ENCODE results near the gene SENP6. TPM values are rescaled to one million over a fixed set of nuclear protein-coding genes. Genes with fewer than 3 reads are reported as not detected.

SENP6 gene
- 61.3 TPM for polyA plus RNA-seq (2013, experiment 1 of 2)
- 60.1 TPM for polyA plus RNA-seq (2013, experiment 2 of 2)

GRCh38 chr6:75601304-75602245 is at the start of gene SENP6:
Gene SENP6, plus strand, starts transcription at chr6:75601880. Its CDS starts 645 bp downstream, at chr6:75602525.
- no CpG with 5 or more reads among the region's 76 CpGs for WGBS (ENCODE audit: extremely low coverage, insufficient coverage, low lambda C conversion rate)
- Histone ChIP-seq H3K4me2 (ENCODE audit: low read length) (peak within 1 kb of the TSS; percentile 61), H3K4ac (ENCODE audit: low read depth, low read length) (peak within 1 kb of the TSS; percentile 72), H3K56ac (ENCODE audit: low read length) (peak within 1 kb of the TSS; percentile 96), H3K79me2 (ENCODE audit: control insufficient read depth, insufficient read depth, low read length) (peaks cover 42% of the 10 kb centered on the region), H3K27ac (ENCODE audit: low read depth, low read length) (peak within 1 kb of the TSS; percentile 93), H2BK15ac (replicated peaks; ENCODE audit: low read depth) (no peak within 1 kb of the TSS), H3K9ac (ENCODE audit: low read length) (peak within 1 kb of the TSS; percentile 98), H2BK5ac (ENCODE audit: low read length) (peak within 1 kb of the TSS; percentile 94), H3K4me3 (ENCODE audit: low read length) (peak within 1 kb of the TSS; percentile 59), H2BK120ac (ENCODE audit: low read depth, low read length) (peak within 1 kb of the TSS; percentile 16), H3K27me3 (ENCODE audit: insufficient read depth, low read length, poor library complexity) (no peaks in the 10 kb centered on the region), H4K5ac (ENCODE audit: low read length) (no peak within 1 kb of the TSS), H3K23ac (ENCODE audit: low read length) (peak within 1 kb of the TSS; percentile 99), H3K18ac (ENCODE audit: low read length) (peak within 1 kb of the TSS; percentile 98), H2AK5ac (ENCODE audit: low read length) (no peak within 1 kb of the TSS), H3K4me1 (ENCODE audit: control insufficient read depth, low read depth, low read length) (no peaks in the 10 kb centered on the region), H4K8ac (ENCODE audit: low read depth, low read length) (peak within 1 kb of the TSS; percentile 43), H3K36me3 (ENCODE audit: control insufficient read depth, insufficient read depth, low read length) (no peaks in the 10 kb centered on the region), H3K79me1 (ENCODE audit: low read length) (no peaks in the 10 kb centered on the region)
- peak; percentile 90 for DNase-seq

DNA sequence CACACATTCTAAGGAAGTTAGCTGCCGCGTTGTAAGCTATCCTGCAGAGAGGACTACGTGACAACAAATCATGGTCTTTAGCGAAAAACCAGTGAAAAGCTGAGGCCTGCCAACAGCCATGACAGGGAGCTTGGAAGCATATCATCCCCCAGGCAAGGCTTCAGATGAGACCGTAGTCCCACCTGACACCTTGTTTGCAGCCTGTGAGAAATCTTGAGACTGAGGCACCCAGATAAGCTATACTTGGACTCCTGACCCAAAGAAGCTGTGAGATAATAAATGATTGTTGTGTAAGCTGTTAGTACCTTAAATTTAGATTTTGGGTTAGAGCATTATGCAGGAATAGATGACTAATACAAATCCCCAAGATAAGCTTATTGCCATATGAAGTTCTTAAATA is 45.4 kb upstream of the SENP6 start:
- Histone ChIP-seq H3K56ac (ENCODE audit: low read length) (no peak overlapping the region), H2BK120ac (ENCODE audit: low read depth, low read length) (no peak overlapping the region), H2AK5ac (ENCODE audit: low read length) (no peak overlapping the region), H3K79me1 (ENCODE audit: low read length) (no peaks in the 10 kb centered on the region), H3K9ac (ENCODE audit: low read length) (no peak overlapping the region), H3K4me1 (ENCODE audit: control insufficient read depth, low read depth, low read length) (no peaks in the 10 kb centered on the region), H3K36me3 (ENCODE audit: control insufficient read depth, insufficient read depth, low read length) (no peaks in the 10 kb centered on the region), H3K4me3 (ENCODE audit: low read length) (no peak overlapping the region), H3K18ac (ENCODE audit: low read length) (no peak overlapping the region), H3K27ac (ENCODE audit: low read depth, low read length) (no peak overlapping the region), H4K5ac (ENCODE audit: low read length) (no peak overlapping the region), H3K23ac (ENCODE audit: low read length) (no peak overlapping the region), H2BK5ac (ENCODE audit: low read length) (no peak overlapping the region), H3K4ac (ENCODE audit: low read depth, low read length) (no peak overlapping the region), H4K8ac (ENCODE audit: low read depth, low read length) (no peak overlapping the region), H3K79me2 (ENCODE audit: control insufficient read depth, insufficient read depth, low read length) (no peaks in the 10 kb centered on the region), H3K27me3 (ENCODE audit: insufficient read depth, low read length, poor library complexity) (no peaks in the 10 kb centered on the region), H3K4me2 (ENCODE audit: low read length) (no peak overlapping the region), H2BK15ac (replicated peaks; ENCODE audit: low read depth) (no peak overlapping the region)
- peak; percentile 19 for DNase-seq
- WGBS (ENCODE audit: extremely low coverage, insufficient coverage, low lambda C conversion rate), result no CpG with 5 or more reads among the region's 5 CpGs

GRCh38 chr6:75557068-75557467 is 44.6 kb upstream of the SENP6 start:
- Histone ChIP-seq H3K36me3 (ENCODE audit: control insufficient read depth, insufficient read depth, low read length) (no peaks in the 10 kb centered on the region), H2AK5ac (ENCODE audit: low read length) (no peak overlapping the region), H3K4me3 (ENCODE audit: low read length) (no peak overlapping the region), H3K27ac (ENCODE audit: low read depth, low read length) (no peak overlapping the region), H3K27me3 (ENCODE audit: insufficient read depth, low read length, poor library complexity) (no peaks in the 10 kb centered on the region), H2BK120ac (ENCODE audit: low read depth, low read length) (no peak overlapping the region), H3K23ac (ENCODE audit: low read length) (no peak overlapping the region), H3K4me2 (ENCODE audit: low read length) (no peak overlapping the region), H3K4me1 (ENCODE audit: control insufficient read depth, low read depth, low read length) (no peaks in the 10 kb centered on the region), H4K5ac (ENCODE audit: low read length) (no peak overlapping the region), H3K9ac (ENCODE audit: low read length) (no peak overlapping the region), H3K56ac (ENCODE audit: low read length) (no peak overlapping the region), H4K8ac (ENCODE audit: low read depth, low read length) (no peak overlapping the region), H3K4ac (ENCODE audit: low read depth, low read length) (no peak overlapping the region), H3K79me1 (ENCODE audit: low read length) (no peaks in the 10 kb centered on the region), H3K79me2 (ENCODE audit: control insufficient read depth, insufficient read depth, low read length) (no peaks in the 10 kb centered on the region), H3K18ac (ENCODE audit: low read length) (no peak overlapping the region), H2BK15ac (replicated peaks; ENCODE audit: low read depth) (no peak overlapping the region), H2BK5ac (ENCODE audit: low read length) (no peak overlapping the region)
- no CpG with 5 or more reads among the region's 1 CpG for WGBS (ENCODE audit: extremely low coverage, insufficient coverage, low lambda C conversion rate)
- DNase-seq, result no peak

DNA sequence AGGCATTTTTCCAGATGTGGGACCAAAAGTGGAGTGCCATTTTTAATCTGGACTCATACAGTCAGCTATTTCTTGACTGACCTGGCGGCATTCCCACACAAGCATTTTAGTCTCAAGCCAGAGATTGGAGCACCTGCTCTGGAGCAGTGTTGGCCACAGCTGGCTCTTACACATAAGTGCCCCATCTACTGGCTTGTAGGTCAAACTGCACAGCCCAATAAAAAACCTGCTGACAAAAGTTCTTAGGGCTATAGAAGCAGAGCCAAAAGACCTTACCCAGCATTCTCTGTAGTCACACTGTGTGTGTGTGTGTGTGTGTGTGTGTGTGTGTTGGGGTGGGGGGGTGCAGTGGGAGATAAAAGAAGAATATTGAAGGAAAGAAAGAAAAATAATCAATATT is 38.6 kb upstream of the SENP6 start:
- no peak overlapping the region for H2AK5ac ChIP-seq (ENCODE audit: low read length)
- H3K27me3 ChIP-seq (ENCODE audit: insufficient read depth, low read length, poor library complexity), result no peaks in the 10 kb centered on the region
- no peak overlapping the region for H3K27ac ChIP-seq (ENCODE audit: low read depth, low read length)
- H3K56ac ChIP-seq (ENCODE audit: low read length), result no peak overlapping the region
- H3K4me3 ChIP-seq (ENCODE audit: low read length), result no peak overlapping the region
- no peak overlapping the region for H4K5ac ChIP-seq (ENCODE audit: low read length)
- peak; percentile 87 for DNase-seq
- H3K79me2 ChIP-seq (ENCODE audit: control insufficient read depth, insufficient read depth, low read length), result no peaks in the 10 kb centered on the region
- no peak overlapping the region for H3K9ac ChIP-seq (ENCODE audit: low read length)
- no peak overlapping the region for H3K18ac ChIP-seq (ENCODE audit: low read length)
- no CpG with 5 or more reads among the region's 1 CpG for WGBS (ENCODE audit: extremely low coverage, insufficient coverage, low lambda C conversion rate)
- no peak overlapping the region for H3K4ac ChIP-seq (ENCODE audit: low read depth, low read length)
- no peak overlapping the region for H3K23ac ChIP-seq (ENCODE audit: low read length)
- no peak overlapping the region for H2BK15ac ChIP-seq (replicated peaks; ENCODE audit: low read depth)
- no peak overlapping the region for H2BK5ac ChIP-seq (ENCODE audit: low read length)
- no peaks in the 10 kb centered on the region for H3K79me1 ChIP-seq (ENCODE audit: low read length)
- no peak overlapping the region for H4K8ac ChIP-seq (ENCODE audit: low read depth, low read length)
- no peak overlapping the region for H3K4me2 ChIP-seq (ENCODE audit: low read length)
- no peak overlapping the region for H2BK120ac ChIP-seq (ENCODE audit: low read depth, low read length)
- no peaks in the 10 kb centered on the region for H3K4me1 ChIP-seq (ENCODE audit: control insufficient read depth, low read depth, low read length)
- H3K36me3 ChIP-seq (ENCODE audit: control insufficient read depth, insufficient read depth, low read length), result no peaks in the 10 kb centered on the region

- H2BK5ac ChIP-seq (ENCODE audit: low read length), result no peak overlapping the region
- H3K27me3 ChIP-seq (ENCODE audit: insufficient read depth, low read length, poor library complexity), result no peaks in the 10 kb centered on the region
- H3K23ac ChIP-seq (ENCODE audit: low read length), result no peak overlapping the region
- no peak overlapping the region for H3K27ac ChIP-seq (ENCODE audit: low read depth, low read length)
- no peak overlapping the region for H2AK5ac ChIP-seq (ENCODE audit: low read length)
- no peak overlapping the region for H3K4ac ChIP-seq (ENCODE audit: low read depth, low read length)
- H2BK120ac ChIP-seq (ENCODE audit: low read depth, low read length), result no peak overlapping the region
- no peaks in the 10 kb centered on the region for H3K79me2 ChIP-seq (ENCODE audit: control insufficient read depth, insufficient read depth, low read length)
- H3K36me3 ChIP-seq (ENCODE audit: control insufficient read depth, insufficient read depth, low read length), result no peaks in the 10 kb centered on the region
- WGBS (ENCODE audit: extremely low coverage, insufficient coverage, low lambda C conversion rate), result no CpG with 5 or more reads among the region's 2 CpGs
- no peak overlapping the region for H4K5ac ChIP-seq (ENCODE audit: low read length)
- no peak overlapping the region for H4K8ac ChIP-seq (ENCODE audit: low read depth, low read length)
- H2BK15ac ChIP-seq (replicated peaks; ENCODE audit: low read depth), result no peak overlapping the region
- H3K4me3 ChIP-seq (ENCODE audit: low read length), result no peak overlapping the region
- DNase-seq, result no peak
- no peaks in the 10 kb centered on the region for H3K4me1 ChIP-seq (ENCODE audit: control insufficient read depth, low read depth, low read length)
- H3K4me2 ChIP-seq (ENCODE audit: low read length), result no peak overlapping the region
- no peak overlapping the region for H3K56ac ChIP-seq (ENCODE audit: low read length)
- no peak overlapping the region for H3K9ac ChIP-seq (ENCODE audit: low read length)
- no peak overlapping the region for H3K18ac ChIP-seq (ENCODE audit: low read length)
- no peaks in the 10 kb centered on the region for H3K79me1 ChIP-seq (ENCODE audit: low read length)
These were observed 35.4 kb upstream of the SENP6 start for GRCh38 chr6:75566137-75566767.

Measured in mesendoderm (in vitro differentiated cells).